NCI-H2196 (cell line): Measurements from ENCODE around the gene VMO1.
A peak's percentile ranks its signal among the peaks of the same experiment; 100 is the strongest.
"Not testable (repeated sequence)": the region's sequence is repeated elsewhere in the genome, so short reads cannot be mapped to it uniquely, and the experiment has no call there.

Source experiments
- DNase-seq: peaks from one replicate; lab custom pipeline; 2025; ENCODE audit not compliant: unreplicated experiment; lab: John Stamatoyannopoulos, UW

VMO1 gene

DNA sequence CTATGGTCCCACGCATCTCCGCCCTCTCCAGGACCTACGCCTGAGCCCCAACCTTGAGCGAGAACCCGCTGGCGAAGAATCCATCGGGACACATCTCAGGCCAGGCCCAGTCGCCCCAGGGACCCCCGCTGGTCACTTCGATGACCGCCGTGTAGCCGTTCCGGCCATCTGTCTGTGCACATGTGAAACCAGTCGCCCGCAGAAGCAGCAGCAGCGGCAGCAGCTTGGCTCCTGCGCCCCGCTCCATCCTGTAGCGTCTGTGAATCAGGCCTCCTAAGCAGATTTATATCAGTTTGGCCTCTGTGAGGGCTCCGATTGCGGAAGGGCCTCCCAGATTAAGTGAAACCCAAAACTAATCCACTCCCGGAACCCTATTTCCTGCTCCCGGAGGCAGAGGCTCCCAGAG lies at the start of gene VMO1:
Gene VMO1 (minus strand): TSS at position 259 of the 406 bp plus-strand sequence. CDS start 12 bp downstream, at position 247.
- DNase-seq, result no peak

DNA sequence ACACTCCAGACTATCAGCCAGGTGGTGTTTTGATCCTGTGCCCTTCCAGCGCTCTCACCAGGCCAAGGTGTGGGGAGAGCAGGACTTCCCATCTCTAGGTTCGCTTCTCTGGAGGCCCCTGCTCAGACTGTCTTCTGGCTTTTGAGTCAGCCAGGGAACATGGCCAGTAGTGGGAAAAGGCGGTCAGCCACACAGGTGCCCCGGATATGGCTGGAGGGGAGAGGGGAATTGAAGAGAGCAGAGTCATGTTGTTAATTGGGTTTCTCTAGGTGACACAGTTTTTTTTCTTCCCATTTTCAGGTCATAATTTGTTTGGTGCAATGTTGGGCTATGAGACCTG lies 48.5 kb upstream of the VMO1 start:
- DNase-seq, result no peak

DNA sequence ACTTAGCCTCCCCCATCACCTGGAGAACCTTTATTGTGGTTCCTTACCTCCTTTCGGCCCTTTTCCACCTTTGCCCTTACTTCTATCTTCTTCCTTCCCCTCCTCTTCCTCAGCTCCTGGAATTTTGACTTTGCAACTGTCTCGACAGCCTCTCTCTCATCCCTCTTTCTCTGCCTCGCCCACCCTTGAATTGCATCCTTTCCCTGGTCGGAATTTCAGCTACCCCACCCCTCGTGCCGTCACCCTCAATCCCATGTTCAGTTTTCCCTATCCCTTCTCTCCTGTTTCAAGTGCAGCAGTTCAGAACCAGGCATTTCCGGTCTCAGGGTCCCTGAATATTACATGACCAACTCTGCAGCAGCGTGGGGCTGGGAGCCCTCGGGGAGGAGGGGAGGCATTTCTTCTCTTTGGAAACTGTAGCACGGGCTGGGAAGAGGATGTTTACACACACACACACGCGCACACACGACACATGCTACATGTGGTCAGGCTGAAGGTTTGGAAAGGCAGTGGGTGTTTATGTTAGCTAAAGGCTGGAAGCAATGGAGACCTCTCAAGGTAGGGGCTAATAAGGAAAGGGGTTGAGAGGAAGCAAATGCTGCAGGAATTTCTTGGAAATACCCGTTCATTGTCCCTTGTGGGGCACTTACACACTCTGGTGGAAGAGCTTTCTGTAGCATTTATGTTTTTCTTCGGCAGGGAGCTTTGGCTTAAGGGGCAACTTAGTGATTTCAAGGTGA lies 47.9 kb upstream of the VMO1 start:
- DNase-seq, result no peak

DNA sequence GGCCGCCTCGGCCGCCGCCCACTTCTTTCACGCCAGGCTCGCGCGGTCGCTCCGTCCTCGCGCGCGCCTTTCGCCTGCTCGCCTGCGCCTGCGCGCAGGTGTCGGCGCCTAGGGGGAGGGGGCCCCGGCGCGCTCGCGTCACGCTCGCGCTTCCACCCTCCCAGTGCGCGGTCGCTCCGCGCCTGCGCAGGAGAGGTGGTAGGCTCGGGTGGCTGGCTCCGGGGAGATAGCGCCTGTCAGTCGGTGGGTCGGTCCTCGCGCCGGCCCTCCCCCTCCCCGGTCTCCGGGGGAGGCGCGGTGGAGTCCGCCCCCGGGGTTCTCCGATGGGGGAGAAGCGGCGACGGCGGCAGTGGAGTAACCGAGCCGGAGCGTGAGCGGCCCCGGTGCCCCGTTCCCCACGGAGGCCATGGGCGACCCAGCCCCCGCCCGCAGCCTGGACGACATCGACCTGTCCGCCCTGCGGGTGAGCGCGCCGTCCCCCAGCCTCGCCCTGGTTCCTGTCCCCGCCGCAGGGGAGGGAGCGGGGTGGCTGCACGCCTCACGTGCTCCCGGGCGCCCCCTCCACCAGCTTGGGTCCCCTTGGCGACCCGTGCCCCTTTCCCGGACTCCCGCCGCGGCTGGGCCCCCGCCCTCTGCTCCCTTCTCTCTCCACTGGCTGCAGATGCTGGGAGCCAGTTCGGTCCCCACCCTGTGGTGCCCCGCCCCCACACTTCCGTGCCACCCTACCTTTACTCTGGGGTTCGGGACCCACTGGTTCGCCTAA lies 47.2 kb upstream of the VMO1 start, which contains the start of gene MINK1:
Gene MINK1 (plus strand): TSS at position 163 of the 763 bp plus-strand sequence. CDS start 244 bp downstream, at position 407.
- peak; percentile 87 for DNase-seq

DNA sequence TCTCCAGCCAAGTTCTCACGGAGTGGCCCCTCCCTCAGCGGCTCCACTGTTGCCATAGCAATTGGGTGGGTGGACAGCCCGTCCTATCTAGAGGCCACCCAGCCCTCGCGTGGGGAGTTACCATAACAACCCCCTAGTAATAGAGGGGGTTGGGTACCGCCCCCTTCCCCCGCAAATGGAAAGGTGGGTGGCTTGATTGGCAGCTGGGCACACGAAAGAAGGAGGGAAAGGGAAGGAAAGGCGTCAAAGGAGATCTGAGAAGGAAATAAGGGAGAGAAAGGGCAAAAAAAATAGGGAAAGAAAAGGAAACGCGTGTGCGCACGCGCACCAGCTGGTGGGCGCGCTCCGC lies 46.6 kb upstream of the VMO1 start:
- not testable (repeated sequence) for DNase-seq

GRCh38 chr17:4827399-4827798 lies 41.2 kb upstream of the VMO1 start:
- DNase-seq, result no peak

DNA sequence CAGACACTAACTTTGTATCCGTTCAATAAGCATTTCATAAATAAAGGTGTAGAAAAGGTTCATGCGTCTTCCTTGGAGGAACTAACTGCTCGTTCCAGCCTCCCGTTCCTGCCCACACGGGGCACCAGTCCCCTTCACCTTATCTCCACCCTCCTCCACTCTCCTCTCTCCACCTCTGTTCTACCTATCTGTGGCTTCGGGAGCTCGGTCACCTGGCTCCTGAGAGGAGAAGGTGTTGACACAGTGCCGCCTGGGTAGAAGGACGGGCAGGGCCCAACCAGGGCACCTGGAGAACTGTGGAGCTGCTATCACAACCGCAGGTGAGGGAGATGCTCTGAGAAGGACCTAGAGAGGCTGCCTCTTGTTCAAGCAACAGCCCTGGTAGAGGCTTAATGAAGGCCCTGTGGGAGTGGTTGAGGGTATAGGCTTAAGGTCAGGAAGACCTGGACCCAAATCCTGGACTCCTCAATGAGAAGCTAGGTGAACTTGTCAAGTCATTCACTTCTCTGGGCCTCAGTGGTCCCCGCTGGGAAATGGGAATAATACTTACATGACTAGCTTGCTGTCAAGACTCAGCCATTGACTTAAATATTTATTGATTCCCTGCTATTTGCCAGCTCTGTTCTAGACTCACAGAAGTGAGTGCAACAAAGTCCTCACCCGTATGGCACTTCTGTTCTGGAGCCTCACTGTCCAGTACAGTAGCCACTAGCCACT lies 37.4 kb upstream of the VMO1 start:
- DNase-seq, result no peak

DNA sequence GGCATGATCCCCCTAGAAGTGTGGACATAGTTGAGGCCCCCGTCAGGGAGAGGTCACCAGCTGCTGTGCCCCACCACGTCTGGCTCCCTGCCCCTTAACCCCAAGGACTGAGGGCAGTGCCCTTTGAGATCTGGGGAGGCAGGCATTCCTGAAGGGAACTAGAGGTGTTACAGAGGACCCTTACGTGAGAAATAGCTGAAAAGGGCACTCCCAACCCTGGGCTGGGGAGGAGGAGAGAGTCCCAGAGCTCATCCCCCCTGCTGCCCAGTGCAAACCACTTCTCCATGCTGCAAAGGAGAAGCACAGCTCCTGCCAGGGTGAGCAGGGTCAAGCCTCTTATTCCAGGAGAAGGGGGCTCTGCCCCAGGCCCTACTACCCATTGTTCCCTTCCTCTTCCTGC lies 36.7 kb upstream of the VMO1 start:
- no peak for DNase-seq

GRCh38 chr17:4818276-4818675 lies 32.1 kb upstream of the VMO1 start:
- DNase-seq, result no peak

- no peak for DNase-seq
Measured at GRCh38 chr17:4816826-4817225, 30.7 kb upstream of the VMO1 start.

DNA sequence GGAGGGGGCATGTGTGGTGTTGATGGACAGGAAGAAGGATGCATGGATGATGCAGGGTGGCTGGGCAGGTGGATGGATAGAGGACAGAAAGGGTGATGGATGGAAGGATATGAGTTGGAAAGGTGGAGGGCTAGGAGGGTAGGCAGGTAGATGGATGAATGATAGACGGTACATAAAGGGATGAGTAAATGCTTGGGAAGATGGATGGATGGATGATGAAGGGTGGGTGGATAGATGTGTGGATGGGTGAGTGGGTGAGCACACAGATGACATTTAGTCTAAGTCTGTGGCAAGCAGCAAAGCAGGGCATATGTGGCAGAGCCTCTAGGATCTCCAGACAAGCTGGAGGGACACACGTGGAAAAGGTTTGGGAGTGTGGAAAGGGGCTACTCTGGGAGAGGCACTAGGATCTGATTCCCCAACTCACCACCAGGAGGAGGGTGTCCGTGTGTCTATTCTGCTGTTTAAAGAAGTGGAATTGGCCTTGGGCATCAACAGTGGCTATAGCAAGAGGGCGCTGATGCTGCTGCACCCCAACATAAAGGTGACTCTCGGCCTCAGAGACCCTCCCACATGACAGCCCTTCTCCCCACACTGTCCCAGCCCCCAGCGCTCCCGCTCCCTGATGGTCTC lies 29.0 kb upstream of the VMO1 start:
- no peak for DNase-seq

GRCh38 chr17:4812690-4813089 lies 26.5 kb upstream of the VMO1 start:
- no peak for DNase-seq

DNA sequence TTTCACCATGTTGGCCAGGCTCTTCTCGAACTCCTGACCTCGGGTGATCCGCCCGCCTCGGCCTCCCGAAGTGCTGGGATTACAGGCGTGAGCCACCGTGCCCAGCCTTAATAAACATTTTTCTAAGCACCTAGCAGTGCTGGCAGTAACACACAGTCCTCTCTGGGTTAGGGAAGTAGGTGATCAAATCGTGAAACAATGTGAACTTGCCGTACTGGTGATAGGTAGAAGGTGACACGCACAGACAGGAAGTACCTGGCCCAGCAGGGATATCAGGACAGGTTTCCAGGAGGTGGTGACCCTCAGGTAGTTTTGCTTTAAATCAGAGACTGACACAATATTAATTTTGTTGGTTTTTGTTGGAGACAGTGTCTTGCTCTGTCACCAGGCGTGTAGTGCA lies 25.3 kb upstream of the VMO1 start:
- no peak for DNase-seq

- DNase-seq, result no peak
Measured at GRCh38 chr17:4810696-4811290, 24.6 kb upstream of the VMO1 start.

GRCh38 chr17:4808378-4808767 lies 22.2 kb upstream of the VMO1 start:
- DNase-seq, result peak; percentile 3

- DNase-seq, result no peak
Measured at GRCh38 chr17:4807605-4808377, 21.6 kb upstream of the VMO1 start.

GRCh38 chr17:4806777-4807604 lies 20.8 kb upstream of the VMO1 start, which contains the start of gene PLD2:
Gene PLD2 (plus strand): TSS chr17:4807152. CDS start chr17:4807773, 621 bp downstream.
- DNase-seq, result peak; percentile 73

DNA sequence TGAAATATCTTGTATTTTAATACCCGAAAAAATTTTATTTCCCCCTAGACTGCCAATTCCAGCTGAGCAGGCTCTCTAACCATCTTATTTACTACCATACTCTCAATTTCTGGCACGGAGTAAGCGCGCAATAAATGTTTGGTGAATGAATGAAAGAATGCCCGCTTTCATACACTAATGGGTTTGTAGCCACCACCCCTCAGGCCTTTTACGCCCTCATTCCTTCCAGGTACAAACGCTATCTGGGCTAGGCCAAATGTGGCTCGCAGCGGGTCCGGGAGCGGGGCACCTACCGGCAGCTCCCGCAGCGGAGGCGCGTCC lies 20.3 kb upstream of the VMO1 start:
- DNase-seq, result no peak

DNA sequence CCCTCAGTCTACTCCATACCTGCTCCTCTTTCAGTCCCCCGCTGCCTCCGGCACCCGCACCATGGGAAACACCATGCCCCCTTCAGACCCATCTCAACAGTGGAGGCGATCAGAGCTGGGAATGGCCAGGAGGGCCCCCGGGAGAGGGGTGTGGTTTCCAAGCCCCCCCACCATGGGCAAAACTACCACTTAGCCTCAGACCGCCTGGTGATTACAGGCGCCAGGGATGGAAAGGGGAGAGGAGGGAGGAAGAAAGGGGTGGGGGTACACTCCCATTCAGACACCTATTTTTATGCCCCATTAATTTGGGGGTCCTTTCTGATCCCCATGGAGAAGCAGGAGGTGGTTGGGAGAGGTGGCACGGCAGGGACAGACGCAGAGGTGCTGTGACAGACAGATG lies 16.1 kb upstream of the VMO1 start, which contains the start of gene C17orf114:
Gene C17orf114 (minus strand): TSS at position 101 of the 400 bp plus-strand sequence.
- DNase-seq, result no peak
